Mucosa of descending colon (tissue), 3 donors: Measurements from ENCODE around the gene IST1. TPM values are rescaled to one million over a fixed set of nuclear protein-coding genes. Genes with fewer than 3 reads are reported as not detected.
A peak's percentile ranks its signal among the peaks of the same experiment; 100 is the strongest.

Source experiments
- ATAC-seq: fragments of 200-7000 bp; cut with Tn5 transposase; one replicate; pipeline ENCODE4 v1.9.1; 2020; ENCODE audit warnings: mild to moderate bottlenecking, moderate library complexity
- DNase-seq, 3 donors: peaks; one replicate each; pipeline ENCODE4 v3.0.0-alpha.2; 2020
- H3K36me3 ChIP-seq: fragments of 200-600 bp; one replicate; pipeline ENCODE4 v1.8.0; 2021; ENCODE audit warnings: low read depth, mild to moderate bottlenecking
- H3K4me1 ChIP-seq: fragments of 200-600 bp; one replicate; pipeline ENCODE4 v1.8.0; 2021; ENCODE audit warnings: low read depth, mild to moderate bottlenecking
- H3K4me3 ChIP-seq: fragments of 200-600 bp; one replicate; pipeline ENCODE4 v1.8.0; 2021; ENCODE audit warnings: mild to moderate bottlenecking
- H3K9me3 ChIP-seq: fragments of 200-600 bp; one replicate; pipeline ENCODE4 v1.8.0; 2021; ENCODE audit warnings: mild to moderate bottlenecking
- intact Hi-C, 2 donors: fragments of 100-400 bp; cut with DNase I in 1 of 2; cut with micrococcal nuclease in 1 of 2; formaldehyde crosslinking; loops; one replicate each; pipeline versions ENCODE4 v1.11.0 to v1.11.1; 2022; cut with DNase I, micrococcal nuclease
- long read RNA-seq, 2 donors: library from polyadenylated mRNA; unstranded; transcript quantifications; one replicate each; pipeline ENCODE4 v2.0.0, GENCODE V29; 2019 to 2021
- total RNA-seq, 3 donors: library from RNA; stranded (reverse); fragmentation: NEBNext Ultra II Directional in 2 of 3; extraction: Animal tissue kit (Norgen Biotek cat#: 25700) in 2 of 3; gene quantifications; one replicate each; pipeline versions ENCODE4 v1.2.1 to v1.2.4, GENCODE V29; 2021 to 2023
- TF ChIP-seq, protein P1 (sequence below): fragments of 200-600 bp; IDR thresholded peaks from one replicate; pipeline ENCODE4 v1.8.0; 2022; ENCODE audit warnings: antibody characterized with exemption, mild to moderate bottlenecking
- donor health status: DM: no; HTN: no; CAD: no; lungs with moderate emphysema.
- donor health status: DM: no; HTN: no; CAD: no.
- donor health status: DM: no; HTN: yes; CAD: no.

The IST1 gene
- total RNA-seq = 100 to 1,000 TPM; 223 to 278 (median 228) TPM
- long read RNA-seq, donor 1, full-length matches to known transcripts = 135 of 190 reads
- long read RNA-seq, donor 1, partial matches to known transcripts = 11 of 190 reads
- long read RNA-seq, donor 1, other reads (novel, unspliced or antisense) = 44 of 190 reads
- long read RNA-seq, donor 2, full-length matches to known transcripts = 65 of 83 reads
- long read RNA-seq, donor 2, partial matches to known transcripts = 6 of 83 reads
- long read RNA-seq, donor 2, other reads (novel, unspliced or antisense) = 12 of 83 reads

- peaks cover 37% of the 10 kb centered on the region for H3K4me1 ChIP-seq
- DNase-seq = peak; percentile 98 to 99 (median 98)
- TF ChIP-seq, protein P1, sequence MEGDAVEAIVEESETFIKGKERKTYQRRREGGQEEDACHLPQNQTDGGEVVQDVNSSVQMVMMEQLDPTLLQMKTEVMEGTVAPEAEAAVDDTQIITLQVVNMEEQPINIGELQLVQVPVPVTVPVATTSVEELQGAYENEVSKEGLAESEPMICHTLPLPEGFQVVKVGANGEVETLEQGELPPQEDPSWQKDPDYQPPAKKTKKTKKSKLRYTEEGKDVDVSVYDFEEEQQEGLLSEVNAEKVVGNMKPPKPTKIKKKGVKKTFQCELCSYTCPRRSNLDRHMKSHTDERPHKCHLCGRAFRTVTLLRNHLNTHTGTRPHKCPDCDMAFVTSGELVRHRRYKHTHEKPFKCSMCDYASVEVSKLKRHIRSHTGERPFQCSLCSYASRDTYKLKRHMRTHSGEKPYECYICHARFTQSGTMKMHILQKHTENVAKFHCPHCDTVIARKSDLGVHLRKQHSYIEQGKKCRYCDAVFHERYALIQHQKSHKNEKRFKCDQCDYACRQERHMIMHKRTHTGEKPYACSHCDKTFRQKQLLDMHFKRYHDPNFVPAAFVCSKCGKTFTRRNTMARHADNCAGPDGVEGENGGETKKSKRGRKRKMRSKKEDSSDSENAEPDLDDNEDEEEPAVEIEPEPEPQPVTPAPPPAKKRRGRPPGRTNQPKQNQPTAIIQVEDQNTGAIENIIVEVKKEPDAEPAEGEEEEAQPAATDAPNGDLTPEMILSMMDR = no peak
- H3K9me3 ChIP-seq = no peaks in the 10 kb centered on the region
- intact Hi-C loops = loop anchor here in 1 of 2 donors (5.0 kb wide), 1 partner anchor 88 kb away; the partner anchor contains the start of gene AP1G1
- peak within 1 kb of the TSS; percentile 97 for H3K4me3 ChIP-seq
- ATAC-seq = peak; percentile 94
- H3K36me3 ChIP-seq = no peaks in the 10 kb centered on the region
These were observed at the start of gene IST1 for GRCh38 chr16:71894921-71895678. Gene IST1, plus strand, starts transcription at chr16:71895531. Its CDS starts 20,110 bp downstream, at chr16:71915641.

DNA sequence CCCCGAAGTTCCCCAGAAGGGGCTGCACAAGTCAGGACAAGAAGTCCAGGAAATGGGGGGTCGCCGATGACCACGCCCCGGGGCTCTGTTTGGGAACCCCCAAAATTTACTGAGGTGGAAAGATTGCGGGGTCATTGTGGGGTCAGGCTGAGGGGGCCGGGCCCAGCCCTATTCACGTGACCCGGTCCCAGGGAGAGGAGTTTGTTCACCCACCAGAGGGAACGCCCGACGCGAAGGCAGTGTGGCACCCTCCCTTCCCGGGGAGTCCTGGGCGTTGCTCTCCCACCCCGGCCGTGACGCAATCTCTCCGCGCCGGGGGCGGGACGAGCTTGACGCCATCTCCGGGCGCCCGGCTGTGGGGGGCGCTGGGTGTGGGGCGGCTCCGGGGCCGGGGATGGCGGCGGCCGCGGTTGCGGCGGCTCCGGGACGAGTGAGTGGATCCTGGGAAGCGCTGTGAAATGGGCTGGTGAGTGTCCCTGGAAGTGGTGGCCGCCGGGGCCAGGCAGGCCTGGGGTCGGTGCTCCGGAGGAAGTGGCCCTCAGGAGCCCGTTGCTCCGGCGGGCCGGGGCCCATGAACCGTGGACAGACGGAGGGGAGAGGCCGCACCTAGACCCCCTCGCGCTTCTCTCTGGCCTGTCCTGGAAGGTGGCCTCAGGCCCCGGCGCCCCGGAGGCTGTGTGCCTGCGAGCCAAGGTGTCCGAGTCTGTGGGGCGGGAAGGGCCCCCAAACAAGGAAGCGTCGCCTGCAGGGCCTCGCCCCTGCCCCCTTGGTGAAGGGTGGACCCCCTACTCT, 49.5 kb upstream of the IST1 start, which contains the start of gene ATXN1L:
ATXN1L (plus strand) TSS at position 338 of the 792 bp plus-strand sequence. CDS start 3,765 bp downstream, outside the sequence.
- intact Hi-C loops = no loop called here
- TF ChIP-seq, protein P1 = no peak
- DNase-seq = peak; percentile 93 to 97 (median 95)

GRCh38 chr16:71846431-71846830, 48.9 kb upstream of the IST1 start:
- intact Hi-C loops = no loop called here
- ATAC-seq (peak; percentile 17), DNase-seq (peak in 2 of 3 donors; percentile 17 to 39)
- H3K4me1 ChIP-seq = no peaks in the 10 kb centered on the region
- no peaks in the 10 kb centered on the region for H3K36me3 ChIP-seq
- TF ChIP-seq, protein P1 = no peak
- no peaks in the 10 kb centered on the region for H3K9me3 ChIP-seq
- peak overlapping the region; percentile 95 for H3K4me3 ChIP-seq

More for the DNA sequence above, 49.5 kb upstream of the IST1 start, which contains the start of gene ATXN1L:
- ATAC-seq = peak; percentile 99
- Histone ChIP-seq H3K9me3 (no peaks in the 10 kb centered on the region), H3K4me3 (peak within 1 kb of the TSS; percentile 95), H3K4me1 (no peaks in the 10 kb centered on the region), H3K36me3 (no peaks in the 10 kb centered on the region)

DNA sequence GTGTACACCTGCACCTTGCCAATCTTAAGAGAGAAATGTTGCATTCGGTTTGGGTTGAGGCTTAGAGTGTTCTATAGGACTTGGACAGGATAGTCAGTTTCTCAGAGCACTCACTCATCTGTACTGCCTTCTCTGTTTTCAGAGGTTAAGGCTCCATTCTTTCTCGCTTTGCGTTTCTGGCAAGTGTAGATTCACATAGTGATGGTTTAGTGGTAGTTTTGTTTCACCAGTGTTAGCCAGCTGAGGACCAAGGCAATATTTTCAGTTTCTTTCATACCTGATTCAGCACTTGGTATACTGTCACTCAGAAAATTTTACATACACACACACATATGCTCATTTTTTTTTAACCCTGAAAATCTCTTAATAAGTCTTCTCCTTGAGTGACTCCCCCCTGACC, 48.2 kb upstream of the IST1 start:
- Histone ChIP-seq H3K36me3 (no peaks in the 10 kb centered on the region), H3K4me3 (no peak overlapping the region), H3K4me1 (no peaks in the 10 kb centered on the region), H3K9me3 (no peaks in the 10 kb centered on the region)
- TF ChIP-seq, protein P1 = no peak
- ATAC-seq (no peak), DNase-seq (no peak)
- intact Hi-C loops = no loop called here

GRCh38 chr16:71848622-71849021, 46.7 kb upstream of the IST1 start:
- no peaks in the 10 kb centered on the region for H3K36me3 ChIP-seq
- TF ChIP-seq, protein P1 = no peak
- H3K4me3 ChIP-seq = no peak overlapping the region
- DNase-seq (no peak), ATAC-seq (no peak)
- H3K9me3 ChIP-seq = no peaks in the 10 kb centered on the region
- intact Hi-C loops = no loop called here
- no peaks in the 10 kb centered on the region for H3K4me1 ChIP-seq
